Measurements from ENCODE around the gene MRPL37.
A peak's percentile ranks its signal among the peaks of the same experiment; 100 is the strongest.

DNA sequence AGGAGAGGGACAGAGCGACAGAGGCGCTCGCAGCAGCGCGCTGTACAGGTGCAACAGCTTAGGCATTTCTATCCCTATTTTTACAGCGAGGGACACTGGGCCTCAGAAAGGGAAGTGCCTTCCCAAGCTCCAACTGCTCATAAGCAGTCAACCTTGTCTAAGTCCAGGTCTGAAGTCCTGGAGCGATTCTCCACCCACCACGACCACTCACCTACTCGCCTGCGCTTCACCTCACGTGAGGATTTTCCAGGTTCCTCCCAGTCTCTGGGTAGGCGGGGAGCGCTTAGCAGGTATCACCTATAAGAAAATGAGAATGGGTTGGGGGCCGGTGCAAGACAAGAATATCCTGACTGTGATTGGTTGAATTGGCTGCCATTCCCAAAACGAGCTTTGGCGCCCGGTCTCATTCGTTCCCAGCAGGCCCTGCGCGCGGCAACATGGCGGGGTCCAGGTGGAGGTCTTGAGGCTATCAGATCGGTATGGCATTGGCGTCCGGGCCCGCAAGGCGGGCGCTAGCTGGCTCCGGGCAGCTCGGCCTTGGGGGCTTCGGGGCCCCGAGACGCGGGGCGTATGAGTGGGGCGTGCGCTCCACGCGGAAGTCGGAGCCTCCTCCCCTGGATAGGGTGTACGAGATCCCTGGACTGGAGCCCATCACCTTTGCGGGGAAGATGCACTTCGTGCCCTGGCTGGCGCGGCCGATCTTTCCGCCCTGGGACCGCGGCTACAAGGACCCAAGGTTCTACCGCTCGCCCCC lies at the start of gene MRPL37, which contains the start of gene CYB5RL:
- TF ChIP-seq, protein P1, sequence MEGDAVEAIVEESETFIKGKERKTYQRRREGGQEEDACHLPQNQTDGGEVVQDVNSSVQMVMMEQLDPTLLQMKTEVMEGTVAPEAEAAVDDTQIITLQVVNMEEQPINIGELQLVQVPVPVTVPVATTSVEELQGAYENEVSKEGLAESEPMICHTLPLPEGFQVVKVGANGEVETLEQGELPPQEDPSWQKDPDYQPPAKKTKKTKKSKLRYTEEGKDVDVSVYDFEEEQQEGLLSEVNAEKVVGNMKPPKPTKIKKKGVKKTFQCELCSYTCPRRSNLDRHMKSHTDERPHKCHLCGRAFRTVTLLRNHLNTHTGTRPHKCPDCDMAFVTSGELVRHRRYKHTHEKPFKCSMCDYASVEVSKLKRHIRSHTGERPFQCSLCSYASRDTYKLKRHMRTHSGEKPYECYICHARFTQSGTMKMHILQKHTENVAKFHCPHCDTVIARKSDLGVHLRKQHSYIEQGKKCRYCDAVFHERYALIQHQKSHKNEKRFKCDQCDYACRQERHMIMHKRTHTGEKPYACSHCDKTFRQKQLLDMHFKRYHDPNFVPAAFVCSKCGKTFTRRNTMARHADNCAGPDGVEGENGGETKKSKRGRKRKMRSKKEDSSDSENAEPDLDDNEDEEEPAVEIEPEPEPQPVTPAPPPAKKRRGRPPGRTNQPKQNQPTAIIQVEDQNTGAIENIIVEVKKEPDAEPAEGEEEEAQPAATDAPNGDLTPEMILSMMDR (IDR thresholded peaks at IDR 0.05 in 4 of 5, conservative IDR thresholded peaks at IDR 0.05 in 1 of 5) = no peak
- TF ChIP-seq POLR2A (IDR thresholded peaks at IDR 0.05) = peak; percentile 65 to 78

Data from gastrocnemius medialis (tissue), 4 donors.